SK-N-SH (cell line): ENCODE data around the gene DPEP2. TPM values are rescaled to one million over a fixed set of nuclear protein-coding genes. Genes with fewer than 3 reads are reported as not detected.

ENCODE experiments used
- CTCF ChIA-PET: fragments of 300-600, 350-600 bp; formaldehyde crosslinking; extraction: SDS; loops from one replicate; lab custom pipeline; 2021; lab: Yijun Ruan, JAX
- POLR2A ChIA-PET: fragments of 350-600 bp; sonication (Branson Sonifier 250); formaldehyde crosslinking; extraction: SDS; loops from one replicate; lab custom pipeline; 2020; ENCODE audit warnings: antibody characterized with exemption, inconsistent platforms; lab: Yijun Ruan, JAX
- DNase-seq: peaks from one replicate; pipeline ENCODE4 v3.0.0; 2012
- H2AFZ ChIP-seq: fragments of 200-600 bp; sonication (generic); 2 replicates; pipeline ENCODE4 v1.8.1; 2016; ENCODE audit warnings: antibody characterized with exemption, mild to moderate bottlenecking, low read depth
- H3F3A ChIP-seq: fragments of 200-600 bp; sonication (generic); replicated peaks from 2 replicates; pipeline ENCODE3; 2016; ENCODE audit warnings: antibody characterized with exemption, mild to moderate bottlenecking; ENCODE audit not compliant: insufficient read depth
- H3K27ac ChIP-seq, 2 experiments: fragments of 200-500 bp in 1 of 2; fragments of 200-600 bp in 1 of 2; sonication (Bioruptor generic) in 1 of 2; sonication (generic), shearing (Covaris generic) in 1 of 2; 2 replicates each; pipeline versions ENCODE4 v1.5.1 to v1.6.1; 2014 to 2016; ENCODE audit warnings: low read depth in 2 of 2, inconsistent platforms in 1 of 2, low read length in 1 of 2, mild to moderate bottlenecking in 1 of 2, mixed read lengths in 1 of 2
- H3K27me3 ChIP-seq: fragments of 200-600 bp; sonication (generic), shearing (Covaris generic); 2 replicates; pipeline ENCODE4 v1.6.1; 2016; ENCODE audit warnings: mixed run types; ENCODE audit not compliant: insufficient read depth
- H3K36me3 ChIP-seq, 2 experiments: fragments of 200-500 bp in 1 of 2; fragments of 200-600 bp in 1 of 2; sonication (Bioruptor generic) in 1 of 2; sonication (generic) in 1 of 2; replicated peaks in 1 of 2; 2 replicates each; pipeline versions ENCODE3 to v1.5.1; 2014 to 2016; ENCODE audit warnings: low read length in 1 of 2, mild to moderate bottlenecking in 1 of 2; ENCODE audit not compliant: insufficient read depth in 2 of 2, control insufficient read depth in 1 of 2
- H3K4me1 ChIP-seq, 2 experiments: fragments of 200-500 bp in 1 of 2; fragments of 200-600 bp in 1 of 2; sonication (Bioruptor generic) in 1 of 2; sonication (generic), shearing (Covaris generic) in 1 of 2; 2 replicates each; pipeline versions ENCODE4 v1.5.1 to v1.6.1; 2014 to 2016; ENCODE audit warnings: low read depth in 1 of 2, low read length in 1 of 2, mixed run types in 1 of 2; ENCODE audit not compliant: insufficient read depth in 2 of 2, control insufficient read depth in 1 of 2
- H3K4me2 ChIP-seq: fragments of 200-600 bp; sonication (generic), shearing (Covaris generic); 2 replicates; pipeline ENCODE4 v1.6.1; 2017; ENCODE audit warnings: mixed run types
- H3K4me3 ChIP-seq, 2 experiments: fragments of 200-500 bp in 1 of 2; fragments of 200-600 bp in 1 of 2; sonication (Bioruptor generic) in 1 of 2; sonication (generic), shearing (Covaris generic) in 1 of 2; 2 replicates each; pipeline versions ENCODE4 v1.5.1 to v1.8.1; 2014 to 2016; ENCODE audit warnings: low read depth in 2 of 2, inconsistent platforms in 1 of 2, low read length in 1 of 2, mild to moderate bottlenecking in 1 of 2, mixed read lengths in 1 of 2, moderate library complexity in 1 of 2
- H3K79me2 ChIP-seq: fragments of 200-600 bp; sonication (generic); 2 replicates; pipeline ENCODE4 v1.8.1; 2017; ENCODE audit warnings: mild to moderate bottlenecking; ENCODE audit not compliant: insufficient read depth
- H3K9ac ChIP-seq: fragments of 200-600 bp; sonication (generic); 2 replicates; pipeline ENCODE4 v1.6.1; 2017; ENCODE audit warnings: mixed run types
- H3K9me2 ChIP-seq: fragments of 200-600 bp; sonication (generic); 2 replicates; pipeline ENCODE4 v1.6.1; 2017; ENCODE audit warnings: mixed run types
- H3K9me3 ChIP-seq: fragments of 200-600 bp; sonication (generic); 2 replicates; pipeline ENCODE4 v1.6.1; 2017; ENCODE audit warnings: mixed run types, mild to moderate bottlenecking, moderate library complexity
- H4K20me1 ChIP-seq: fragments of 200-600 bp; sonication (generic); 2 replicates; pipeline ENCODE4 v1.6.1; 2017; ENCODE audit warnings: mild to moderate bottlenecking, mixed run types; ENCODE audit not compliant: insufficient read depth
- EZH2phosphoT487 ChIP-seq: fragments of 200-600 bp; sonication (generic); IDR thresholded peaks from 2 replicates; pipeline ENCODE4 v1.6.1; 2017; ENCODE audit warnings: low read depth, mixed run types, mild to moderate bottlenecking, antibody characterized with exemption, moderate library complexity, borderline replicate concordance
- FOSL2 ChIP-seq: IDR thresholded peaks from 2 replicates; pipeline ENCODE4 v1.4.0; 2012; ENCODE audit warnings: low read depth, mild to moderate bottlenecking, moderate library complexity, borderline replicate concordance
- FOXJ3 ChIP-seq: sonication (generic); formaldehyde crosslinking; IDR thresholded peaks from 2 replicates; pipeline ENCODE4 v1.5.1; 2020; ENCODE audit warnings: mild to moderate bottlenecking, missing genetic modification reagents
- GABPA ChIP-seq: IDR thresholded peaks from 2 replicates; pipeline ENCODE4 v1.4.0; 2012; ENCODE audit warnings: low read depth, mild to moderate bottlenecking
- MEF2A ChIP-seq: IDR thresholded peaks from 2 replicates; pipeline ENCODE4 v1.4.0; 2012; ENCODE audit warnings: low read depth, borderline replicate concordance
- NFIC ChIP-seq: IDR thresholded peaks from 2 replicates; pipeline ENCODE4 v1.4.0; 2012; ENCODE audit warnings: borderline replicate concordance
- POLR2AphosphoS5 ChIP-seq: IDR thresholded peaks from 2 replicates; pipeline ENCODE4 v1.6.1; 2012; ENCODE audit warnings: low read depth, low read length
- RCOR1 ChIP-seq: fragments of 150-350 bp; IDR thresholded peaks from 2 replicates; pipeline ENCODE4 v1.6.1; 2017; ENCODE audit warnings: antibody characterized with exemption, low read length
- RFX5 ChIP-seq: IDR thresholded peaks from 2 replicates; pipeline ENCODE4 v1.6.1; 2012; ENCODE audit warnings: mild to moderate bottlenecking, improper control_type of control experiment, low read length
- TCF12 ChIP-seq: IDR thresholded peaks from 2 replicates; pipeline ENCODE4 v1.4.0; 2012
- TEAD4 ChIP-seq: IDR thresholded peaks from 2 replicates; pipeline ENCODE4 v1.4.0; 2012; ENCODE audit warnings: mild to moderate bottlenecking, borderline replicate concordance; ENCODE audit not compliant: insufficient read depth
- YY1 ChIP-seq: IDR thresholded peaks from 2 replicates; pipeline ENCODE4 v1.4.0; 2012; ENCODE audit warnings: low read depth, mild to moderate bottlenecking
- WGBS: methylation state at CpG from one replicate; pipeline ENCODE4 v1.1.6; 2017; ENCODE audit warnings: low lambda C conversion rate; 5-methylcytosine and 5-hydroxymethylcytosine counted together
- polyA plus RNA-seq, 3 experiments: library from polyadenylated mRNA; depleted of rRNA; stranded (reverse); fragments of >200 nt; gene quantifications; 2 replicates each; pipeline ENCODE4 v1.2.3, GENCODE V29; 2012
- TF ChIP-seq, protein P1 (sequence below): IDR thresholded peaks from 2 replicates; pipeline ENCODE4 v1.4.0; 2012; ENCODE audit warnings: low read depth, borderline replicate concordance
- TF ChIP-seq, protein P2 (sequence below): fragments of 150-350 bp; IDR thresholded peaks from 2 replicates; pipeline ENCODE4 v1.6.1; 2016; ENCODE audit warnings: mild to moderate bottlenecking, low read depth, low read length
- TF ChIP-seq, protein P3 (sequence below): IDR thresholded peaks from 2 replicates; pipeline ENCODE4 v1.4.0; 2012; ENCODE audit warnings: low read depth
- TF ChIP-seq, protein P4 (sequence below): fragments of 150-350 bp; IDR thresholded peaks from 2 replicates; pipeline ENCODE4 v1.6.1; 2017; ENCODE audit warnings: antibody characterized with exemption, low read length, low read depth, borderline replicate concordance
- TF ChIP-seq, protein P5 (sequence below): IDR thresholded peaks from 2 replicates; pipeline ENCODE4; 2012

The DPEP2 gene
- polyA plus RNA-seq, 1 of the 3 experiments (the other 2 are of a cell fraction) = not detected

DNA sequence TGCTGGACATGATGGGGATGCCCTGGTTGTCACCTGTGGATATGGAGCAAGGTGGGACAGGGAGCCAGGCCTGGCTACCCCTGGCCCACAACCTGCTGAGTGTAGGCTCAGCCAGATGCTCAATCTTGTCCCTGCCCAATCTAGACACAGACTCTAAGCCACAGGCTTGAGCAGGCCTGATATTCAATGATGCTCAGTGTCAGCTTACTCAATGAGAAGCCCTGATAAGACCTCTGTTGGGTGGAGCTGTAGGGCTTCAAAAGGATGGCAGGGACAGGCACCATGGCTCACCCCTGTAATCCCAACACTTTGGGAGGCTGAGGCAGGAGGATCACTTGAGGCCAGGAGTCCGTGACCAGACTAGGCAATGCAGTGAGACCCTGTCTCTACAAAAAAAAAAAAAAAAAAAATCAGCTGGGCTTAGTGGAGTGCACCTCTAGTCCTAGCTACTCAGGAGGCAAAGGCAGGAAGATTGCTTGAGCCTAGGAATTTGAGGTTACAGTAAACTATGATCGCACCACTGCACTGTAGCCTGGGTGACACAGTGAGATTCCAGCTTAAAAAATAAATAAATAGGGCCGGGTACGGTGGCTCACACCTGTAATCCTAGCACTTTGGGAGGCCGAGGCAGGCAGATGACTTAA is 58.7 kb downstream of the DPEP2 start:
- POLR2A ChIA-PET = interaction anchor here (1.2 to 1.4 kb wide), 3 partner anchors 9 to 26 kb away, joined by 4 to 6 read pairs (median 4); no protein-coding TSS in a partner anchor
- Histone ChIP-seq H4K20me1 (peaks cover 13% of the 10 kb centered on the region; the same call in 1 of the 2 replicates), H3K36me3 (peaks cover 12 to 34% of the 10 kb centered on the region in 2 experiments)

More for the DNA sequence above, 58.7 kb downstream of the DPEP2 start:
- H2AFZ ChIP-seq = no peak overlapping the region
- no peak overlapping the region for H3K4me3 ChIP-seq
- H3F3A ChIP-seq = peaks cover 27% of the 10 kb centered on the region
- H3K4me1 ChIP-seq = peaks cover 5 to 28% of the 10 kb centered on the region in 2 experiments; a peak in 2 of 4 replicates
- H3K27ac ChIP-seq = no peak overlapping the region
- H3K27me3 ChIP-seq = no peaks in the 10 kb centered on the region
- H3K9me3 ChIP-seq = no peaks in the 10 kb centered on the region
- DNase-seq = no peak
- H3K4me2 ChIP-seq = no peak overlapping the region
- TF ChIP-seq FOXJ3 (CRISPR knock-in tag) = no peak
- TF ChIP-seq GABPA = no peak
- TF ChIP-seq, protein P1, sequence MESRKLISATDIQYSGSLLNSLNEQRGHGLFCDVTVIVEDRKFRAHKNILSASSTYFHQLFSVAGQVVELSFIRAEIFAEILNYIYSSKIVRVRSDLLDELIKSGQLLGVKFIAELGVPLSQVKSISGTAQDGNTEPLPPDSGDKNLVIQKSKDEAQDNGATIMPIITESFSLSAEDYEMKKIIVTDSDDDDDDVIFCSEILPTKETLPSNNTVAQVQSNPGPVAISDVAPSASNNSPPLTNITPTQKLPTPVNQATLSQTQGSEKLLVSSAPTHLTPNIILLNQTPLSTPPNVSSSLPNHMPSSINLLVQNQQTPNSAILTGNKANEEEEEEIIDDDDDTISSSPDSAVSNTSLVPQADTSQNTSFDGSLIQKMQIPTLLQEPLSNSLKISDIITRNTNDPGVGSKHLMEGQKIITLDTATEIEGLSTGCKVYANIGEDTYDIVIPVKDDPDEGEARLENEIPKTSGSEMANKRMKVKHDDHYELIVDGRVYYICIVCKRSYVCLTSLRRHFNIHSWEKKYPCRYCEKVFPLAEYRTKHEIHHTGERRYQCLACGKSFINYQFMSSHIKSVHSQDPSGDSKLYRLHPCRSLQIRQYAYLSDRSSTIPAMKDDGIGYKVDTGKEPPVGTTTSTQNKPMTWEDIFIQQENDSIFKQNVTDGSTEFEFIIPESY = no peak
- no peak for TF ChIP-seq TEAD4
- no peak for TF ChIP-seq EZH2phosphoT487
- no peak for TF ChIP-seq MEF2A
- no peak for TF ChIP-seq FOSL2
- no peak for TF ChIP-seq NFIC
- no peak for TF ChIP-seq TCF12
- TF ChIP-seq YY1 = no peak
- TF ChIP-seq RCOR1 = no peak
- no peak for TF ChIP-seq RFX5
- no peak for TF ChIP-seq POLR2AphosphoS5
- TF ChIP-seq, protein P2, sequence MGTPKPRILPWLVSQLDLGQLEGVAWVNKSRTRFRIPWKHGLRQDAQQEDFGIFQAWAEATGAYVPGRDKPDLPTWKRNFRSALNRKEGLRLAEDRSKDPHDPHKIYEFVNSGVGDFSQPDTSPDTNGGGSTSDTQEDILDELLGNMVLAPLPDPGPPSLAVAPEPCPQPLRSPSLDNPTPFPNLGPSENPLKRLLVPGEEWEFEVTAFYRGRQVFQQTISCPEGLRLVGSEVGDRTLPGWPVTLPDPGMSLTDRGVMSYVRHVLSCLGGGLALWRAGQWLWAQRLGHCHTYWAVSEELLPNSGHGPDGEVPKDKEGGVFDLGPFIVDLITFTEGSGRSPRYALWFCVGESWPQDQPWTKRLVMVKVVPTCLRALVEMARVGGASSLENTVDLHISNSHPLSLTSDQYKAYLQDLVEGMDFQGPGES = no peak
- TF ChIP-seq, protein P3, sequence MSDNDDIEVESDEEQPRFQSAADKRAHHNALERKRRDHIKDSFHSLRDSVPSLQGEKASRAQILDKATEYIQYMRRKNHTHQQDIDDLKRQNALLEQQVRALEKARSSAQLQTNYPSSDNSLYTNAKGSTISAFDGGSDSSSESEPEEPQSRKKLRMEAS = no peak
- TF ChIP-seq, protein P4, sequence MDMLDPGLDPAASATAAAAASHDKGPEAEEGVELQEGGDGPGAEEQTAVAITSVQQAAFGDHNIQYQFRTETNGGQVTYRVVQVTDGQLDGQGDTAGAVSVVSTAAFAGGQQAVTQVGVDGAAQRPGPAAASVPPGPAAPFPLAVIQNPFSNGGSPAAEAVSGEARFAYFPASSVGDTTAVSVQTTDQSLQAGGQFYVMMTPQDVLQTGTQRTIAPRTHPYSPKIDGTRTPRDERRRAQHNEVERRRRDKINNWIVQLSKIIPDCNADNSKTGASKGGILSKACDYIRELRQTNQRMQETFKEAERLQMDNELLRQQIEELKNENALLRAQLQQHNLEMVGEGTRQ = no peak
- TF ChIP-seq, protein P5, sequence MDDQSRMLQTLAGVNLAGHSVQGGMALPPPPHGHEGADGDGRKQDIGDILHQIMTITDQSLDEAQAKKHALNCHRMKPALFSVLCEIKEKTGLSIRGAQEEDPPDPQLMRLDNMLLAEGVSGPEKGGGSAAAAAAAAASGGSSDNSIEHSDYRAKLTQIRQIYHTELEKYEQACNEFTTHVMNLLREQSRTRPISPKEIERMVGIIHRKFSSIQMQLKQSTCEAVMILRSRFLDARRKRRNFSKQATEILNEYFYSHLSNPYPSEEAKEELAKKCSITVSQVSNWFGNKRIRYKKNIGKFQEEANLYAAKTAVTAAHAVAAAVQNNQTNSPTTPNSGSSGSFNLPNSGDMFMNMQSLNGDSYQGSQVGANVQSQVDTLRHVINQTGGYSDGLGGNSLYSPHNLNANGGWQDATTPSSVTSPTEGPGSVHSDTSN = no peak
- H3K9me2 ChIP-seq = no peaks in the 10 kb centered on the region
- CTCF ChIA-PET = interaction anchor here (0.9 to 28.1 kb wide), 10 partner anchors 9 to 125 kb away, joined by 3 to 564 read pairs (median 9); partner anchors contain the start of genes CTRL, EDC4, NRN1L and NUTF2
- 97% methylated on average over 5 of the region's 5 CpGs for WGBS
- H3K9ac ChIP-seq = no peak overlapping the region
- H3K79me2 ChIP-seq = peaks cover 28% of the 10 kb centered on the region
